CD4-positive, alpha-beta T cell (primary cell): ENCODE data around the gene TTC12. TPM values are rescaled to one million over a fixed set of nuclear protein-coding genes. Genes with fewer than 3 reads are reported as not detected.

ENCODE experiments used
- ATAC-seq: fragments of 200-7000 bp; cut with Tn5 transposase; one replicate; pipeline ENCODE4 v1.10.0; 2022; ENCODE audit warnings: mild to moderate bottlenecking; ENCODE audit not compliant: poor library complexity
- CTCF ChIA-PET: fragments of 350-600 bp; sonication (Branson Sonifier 250); formaldehyde crosslinking; loops from one replicate; lab custom pipeline; 2021; ENCODE audit warnings: antibody characterized with exemption, inconsistent platforms; lab: Charles Lee
- POLR2A ChIA-PET: fragments of 350-600 bp; sonication (Branson Sonifier 250); formaldehyde crosslinking; loops from one replicate; lab custom pipeline; 2021; ENCODE audit warnings: antibody characterized with exemption, inconsistent platforms; lab: Charles Lee
- DNase-seq, 14 experiments: peaks; one replicate each; pipeline ENCODE4 v3.0.0-alpha.2; 2013 to 2020; ENCODE audit warnings: mixed read lengths in 2 of 14
- H3K27ac ChIP-seq, 2 donors: one replicate each; pipeline versions ENCODE4 v1.5.1 to v1.7.0; 2013; ENCODE audit warnings: low read length in 2 of 2, low read depth in 1 of 2, mild to moderate bottlenecking in 1 of 2
- H3K27me3 ChIP-seq, 2 experiments: 1 replicate in 1 of 2; 2 replicates in 1 of 2; pipeline versions ENCODE4 v1.6.1 to v1.7.0; 2013; ENCODE audit warnings: low read length in 2 of 2, control low read depth in 1 of 2, mild to moderate bottlenecking in 1 of 2, moderate library complexity in 1 of 2; ENCODE audit not compliant: insufficient read depth in 2 of 2, control insufficient read depth in 1 of 2
- H3K36me3 ChIP-seq: one replicate; pipeline ENCODE4 v1.6.1; 2013; ENCODE audit warnings: low read length, control low read depth; ENCODE audit not compliant: insufficient read depth
- H3K4me1 ChIP-seq: one replicate; pipeline ENCODE4 v1.6.1; 2013; ENCODE audit warnings: low read length, control low read depth; ENCODE audit not compliant: insufficient read depth
- H3K4me3 ChIP-seq: one replicate; pipeline ENCODE4 v1.5.1; 2013; ENCODE audit warnings: mild to moderate bottlenecking, low read length, moderate library complexity
- H3K9me3 ChIP-seq, 2 experiments: 1 replicate in 1 of 2; 2 replicates in 1 of 2; pipeline versions ENCODE4 v1.6.1 to v1.7.0; 2013; ENCODE audit warnings: low read length in 2 of 2, mild to moderate bottlenecking in 2 of 2, control low read depth in 1 of 2, moderate library complexity in 1 of 2; ENCODE audit not compliant: control insufficient read depth in 1 of 2, insufficient read depth in 1 of 2
- H3K27ac Mint-ChIP-seq: one replicate; pipeline ENCODE4 v1.8.0; 2020; ENCODE audit warnings: mixed read lengths
- H3K27me3 Mint-ChIP-seq: one replicate; pipeline ENCODE4 v1.8.0; 2021; ENCODE audit warnings: mixed read lengths
- H3K36me3 Mint-ChIP-seq: one replicate; pipeline ENCODE4 v1.8.0; 2021; ENCODE audit warnings: low read depth, mixed read lengths
- H3K4me1 Mint-ChIP-seq: one replicate; pipeline ENCODE4 v1.8.0; 2021; ENCODE audit warnings: low read depth, mixed read lengths
- H3K4me3 Mint-ChIP-seq: one replicate; pipeline ENCODE4 v1.8.0; 2020; ENCODE audit warnings: mild to moderate bottlenecking, mixed read lengths
- H3K9me3 Mint-ChIP-seq: one replicate; pipeline ENCODE4 v1.8.0; 2020; ENCODE audit warnings: mixed read lengths
- CTCF ChIP-seq: fragments of 200-600 bp; IDR thresholded peaks from one replicate; pipeline ENCODE4 v1.8.0; 2022; ENCODE audit warnings: antibody characterized with exemption, mild to moderate bottlenecking
- intact Hi-C, 2 experiments: fragments of 100-400 bp; cut with DNase I in 1 of 2; cut with micrococcal nuclease in 1 of 2; formaldehyde crosslinking; loops; one replicate each; pipeline versions ENCODE4 v1.15.1 to v1.9.0; 2023 to 2025; cut with DNase I, micrococcal nuclease
- total RNA-seq, 174 experiments: library from RNA in 2 of 174; stranded (reverse) in 2 of 174; gene quantifications; one replicate each; pipeline ENCODE4 v1.2.3 and lab custom pipeline; 2021 to 2026

Gene TTC12
- total RNA-seq, 2 experiments from 2014 or later = 26.5 to 34.5 TPM

- Histone ChIP-seq H3K4me3 (no peak overlapping the region), H3K4me1 (no peaks in the 10 kb centered on the region), H3K27ac (no peak overlapping the region), H3K36me3 (no peaks in the 10 kb centered on the region), H3K9me3 (no peaks in the 10 kb centered on the region), H3K27me3 (no peaks in the 10 kb centered on the region)
- POLR2A ChIA-PET = no interaction called here
- H3K27ac Mint-ChIP-seq = no peak overlapping the region
- DNase-seq (no peak), ATAC-seq (no peak)
- no peak overlapping the region for H3K4me3 Mint-ChIP-seq
- no peaks in the 10 kb centered on the region for H3K4me1 Mint-ChIP-seq
- intact Hi-C loops = no loop called here
- no peak for TF ChIP-seq CTCF
- no peaks in the 10 kb centered on the region for H3K36me3 Mint-ChIP-seq
- peaks cover 3% of the 10 kb centered on the region for H3K27me3 Mint-ChIP-seq
- CTCF ChIA-PET = no interaction called here
- H3K9me3 Mint-ChIP-seq = no peaks in the 10 kb centered on the region
Measured at GRCh38 chr11:113269096-113269495, 45.3 kb upstream of the TTC12 start.

GRCh38 chr11:113269636-113270035, 44.7 kb upstream of the TTC12 start:
- Mint-ChIP-seq H3K27ac (no peak overlapping the region), H3K27me3 (peaks cover 3% of the 10 kb centered on the region), H3K4me3 (no peak overlapping the region), H3K9me3 (no peaks in the 10 kb centered on the region), H3K4me1 (no peaks in the 10 kb centered on the region), H3K36me3 (no peaks in the 10 kb centered on the region)
- ChIA-PET CTCF (no interaction called here), POLR2A (no interaction called here)
- Histone ChIP-seq H3K36me3 (no peaks in the 10 kb centered on the region), H3K27ac (no peak overlapping the region), H3K4me1 (no peaks in the 10 kb centered on the region), H3K4me3 (no peak overlapping the region), H3K27me3 (no peaks in the 10 kb centered on the region), H3K9me3 (no peaks in the 10 kb centered on the region)
- DNase-seq (no peak), ATAC-seq (no peak)
- TF ChIP-seq CTCF = no peak
- intact Hi-C loops = no loop called here

GRCh38 chr11:113270080-113270479, 44.3 kb upstream of the TTC12 start:
- H3K4me1 Mint-ChIP-seq = no peaks in the 10 kb centered on the region
- POLR2A ChIA-PET = no interaction called here
- no peak overlapping the region for H3K27ac Mint-ChIP-seq

More at GRCh38 chr11:113270080-113270479, 44.3 kb upstream of the TTC12 start:
- Mint-ChIP-seq H3K9me3 (no peaks in the 10 kb centered on the region), H3K27me3 (peaks cover 3% of the 10 kb centered on the region), H3K36me3 (no peaks in the 10 kb centered on the region), H3K4me3 (no peak overlapping the region)
- Histone ChIP-seq H3K27me3 (no peaks in the 10 kb centered on the region), H3K9me3 (no peaks in the 10 kb centered on the region), H3K27ac (no peak overlapping the region), H3K4me1 (no peaks in the 10 kb centered on the region), H3K36me3 (no peaks in the 10 kb centered on the region), H3K4me3 (no peak overlapping the region)
- TF ChIP-seq CTCF = no peak
- intact Hi-C loops = no loop called here
- CTCF ChIA-PET = no interaction called here
- DNase-seq = no peak
- no peak for ATAC-seq
